Spleen (tissue), 7 donors: ENCODE measurements around the gene CDC25A.

Experiments
- POLR2A ChIP-seq, 3 donors: fragments of 450-650 bp; IDR thresholded peaks; one replicate each; pipeline ENCODE4 v1.5.1; 2017; ENCODE audit warnings: antibody characterized with exemption in 3 of 3, mild to moderate bottlenecking in 1 of 3
- TF ChIP-seq, protein P1 (sequence below), 11 experiments: fragments of 200-600 bp in 7 of 11; fragments of 450-650 bp in 4 of 11; sonication (generic) in 4 of 11; IDR thresholded peaks in 8 of 11; conservative IDR thresholded peaks in 3 of 11; 1 replicate in 7 of 11; 2 replicates in 4 of 11; pipeline versions ENCODE4 v1.4.0 to v1.8.0; 2016 to 2021; ENCODE audit warnings: antibody characterized with exemption in 11 of 11, inconsistent platforms in 4 of 11, mild to moderate bottlenecking in 1 of 11
- donor health status: DM: no; HTN: no; CAD: no; lungs with moderate emphysema.
- donor health status: DM: no; HTN: no; CAD: no.
- donor health status: DM: no; HTN: no; CAD: no.

DNA sequence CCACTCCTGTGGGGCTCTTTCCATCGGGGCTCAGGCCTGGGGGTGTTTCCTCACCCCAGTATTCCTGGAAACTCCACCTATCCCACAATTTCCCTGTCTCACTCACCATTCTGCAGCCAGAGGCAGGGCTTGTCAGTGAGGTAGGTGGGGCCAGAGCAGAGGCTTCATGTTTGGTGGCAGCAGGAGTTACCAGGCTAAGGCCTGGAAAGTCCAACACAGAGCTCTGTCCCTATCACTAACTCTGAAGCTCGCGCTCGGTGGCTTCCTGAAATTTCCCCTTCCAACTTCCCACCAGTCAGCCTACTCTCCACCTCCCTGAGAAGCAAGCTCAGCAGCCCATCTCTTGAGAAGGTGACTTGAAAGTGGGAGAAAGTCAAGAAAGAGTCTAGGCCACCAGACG lies 44.2 kb downstream of the CDC25A start:
- TF ChIP-seq, protein P1, sequence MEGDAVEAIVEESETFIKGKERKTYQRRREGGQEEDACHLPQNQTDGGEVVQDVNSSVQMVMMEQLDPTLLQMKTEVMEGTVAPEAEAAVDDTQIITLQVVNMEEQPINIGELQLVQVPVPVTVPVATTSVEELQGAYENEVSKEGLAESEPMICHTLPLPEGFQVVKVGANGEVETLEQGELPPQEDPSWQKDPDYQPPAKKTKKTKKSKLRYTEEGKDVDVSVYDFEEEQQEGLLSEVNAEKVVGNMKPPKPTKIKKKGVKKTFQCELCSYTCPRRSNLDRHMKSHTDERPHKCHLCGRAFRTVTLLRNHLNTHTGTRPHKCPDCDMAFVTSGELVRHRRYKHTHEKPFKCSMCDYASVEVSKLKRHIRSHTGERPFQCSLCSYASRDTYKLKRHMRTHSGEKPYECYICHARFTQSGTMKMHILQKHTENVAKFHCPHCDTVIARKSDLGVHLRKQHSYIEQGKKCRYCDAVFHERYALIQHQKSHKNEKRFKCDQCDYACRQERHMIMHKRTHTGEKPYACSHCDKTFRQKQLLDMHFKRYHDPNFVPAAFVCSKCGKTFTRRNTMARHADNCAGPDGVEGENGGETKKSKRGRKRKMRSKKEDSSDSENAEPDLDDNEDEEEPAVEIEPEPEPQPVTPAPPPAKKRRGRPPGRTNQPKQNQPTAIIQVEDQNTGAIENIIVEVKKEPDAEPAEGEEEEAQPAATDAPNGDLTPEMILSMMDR (IDR thresholded peaks at IDR 0.05 in 8 of 11, conservative IDR thresholded peaks at IDR 0.05 in 3 of 11): no peak
- no peak for TF ChIP-seq POLR2A (IDR thresholded peaks at IDR 0.05)
